Coronary artery (tissue), 2 donors: ENCODE measurements around the gene CYTH4.

Experiments used
- DNase-seq: peaks from one replicate; pipeline ENCODE4 v3.0.0-alpha.2; 2017; ENCODE audit warnings: low spot score
- H3K27ac ChIP-seq, 2 donors: fragments of 200-600 bp; sonication (generic); one replicate each; pipeline ENCODE4 v1.5.1; 2016 to 2019
- H3K4me3 ChIP-seq: fragments of 200-600 bp; sonication (generic); 2 replicates; pipeline ENCODE4 v1.5.1; 2016; ENCODE audit warnings: mild to moderate bottlenecking, moderate library complexity
- TF ChIP-seq, protein P1 (sequence below): fragments of 200-600 bp; sonication (generic); IDR thresholded peaks from one replicate; pipeline ENCODE4 v1.5.1; 2019; ENCODE audit warnings: antibody characterized with exemption

CYTH4 gene

GRCh38 chr22:37344735-37345449 is 62.6 kb downstream of the CYTH4 start:
- Histone ChIP-seq H3K27ac (no peak overlapping the region), H3K4me3 (no peak overlapping the region)
- TF ChIP-seq, protein P1, sequence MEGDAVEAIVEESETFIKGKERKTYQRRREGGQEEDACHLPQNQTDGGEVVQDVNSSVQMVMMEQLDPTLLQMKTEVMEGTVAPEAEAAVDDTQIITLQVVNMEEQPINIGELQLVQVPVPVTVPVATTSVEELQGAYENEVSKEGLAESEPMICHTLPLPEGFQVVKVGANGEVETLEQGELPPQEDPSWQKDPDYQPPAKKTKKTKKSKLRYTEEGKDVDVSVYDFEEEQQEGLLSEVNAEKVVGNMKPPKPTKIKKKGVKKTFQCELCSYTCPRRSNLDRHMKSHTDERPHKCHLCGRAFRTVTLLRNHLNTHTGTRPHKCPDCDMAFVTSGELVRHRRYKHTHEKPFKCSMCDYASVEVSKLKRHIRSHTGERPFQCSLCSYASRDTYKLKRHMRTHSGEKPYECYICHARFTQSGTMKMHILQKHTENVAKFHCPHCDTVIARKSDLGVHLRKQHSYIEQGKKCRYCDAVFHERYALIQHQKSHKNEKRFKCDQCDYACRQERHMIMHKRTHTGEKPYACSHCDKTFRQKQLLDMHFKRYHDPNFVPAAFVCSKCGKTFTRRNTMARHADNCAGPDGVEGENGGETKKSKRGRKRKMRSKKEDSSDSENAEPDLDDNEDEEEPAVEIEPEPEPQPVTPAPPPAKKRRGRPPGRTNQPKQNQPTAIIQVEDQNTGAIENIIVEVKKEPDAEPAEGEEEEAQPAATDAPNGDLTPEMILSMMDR = no peak
- no peak for DNase-seq

DNA sequence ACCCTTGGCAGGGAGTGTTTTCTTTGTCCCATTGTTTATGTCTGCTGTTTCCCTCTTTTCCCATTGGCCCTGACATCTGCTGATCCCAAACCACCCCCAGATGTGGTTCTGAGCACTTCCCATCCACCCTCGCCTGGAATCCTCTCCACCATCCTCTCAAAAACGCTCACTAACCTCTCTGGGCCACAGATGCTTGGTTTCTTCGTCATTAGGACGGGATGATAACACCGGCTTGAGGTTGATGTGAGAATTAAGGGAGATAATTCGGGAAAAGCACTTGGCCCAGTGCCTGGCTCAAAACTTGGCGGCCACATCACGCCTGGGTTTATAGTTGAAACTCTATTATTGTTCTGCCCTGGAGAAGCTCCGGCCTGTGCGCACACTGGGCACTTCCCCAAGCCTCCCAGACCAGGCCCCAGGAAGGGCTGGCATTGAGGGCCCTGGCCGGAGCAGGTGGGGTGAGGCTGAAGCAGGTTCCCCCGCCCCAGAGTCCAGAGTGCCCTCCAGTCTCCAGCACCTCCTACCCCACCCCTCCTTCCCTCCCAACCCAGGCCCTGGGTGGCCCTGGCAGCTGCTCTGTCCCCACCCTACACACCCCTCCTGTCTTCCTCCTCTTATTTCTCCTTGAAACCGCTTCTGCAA is 63.7 kb downstream of the CYTH4 start:
- Histone ChIP-seq H3K4me3 (no peak overlapping the region), H3K27ac (no peak overlapping the region)
- DNase-seq = no peak
- TF ChIP-seq, protein P1 = no peak

- no peak for DNase-seq
- TF ChIP-seq, protein P1 = no peak
- no peak overlapping the region for H3K4me3 ChIP-seq
- no peak overlapping the region for H3K27ac ChIP-seq
Observed at GRCh38 chr22:37346505-37346895, 64.2 kb downstream of the CYTH4 start.

DNA sequence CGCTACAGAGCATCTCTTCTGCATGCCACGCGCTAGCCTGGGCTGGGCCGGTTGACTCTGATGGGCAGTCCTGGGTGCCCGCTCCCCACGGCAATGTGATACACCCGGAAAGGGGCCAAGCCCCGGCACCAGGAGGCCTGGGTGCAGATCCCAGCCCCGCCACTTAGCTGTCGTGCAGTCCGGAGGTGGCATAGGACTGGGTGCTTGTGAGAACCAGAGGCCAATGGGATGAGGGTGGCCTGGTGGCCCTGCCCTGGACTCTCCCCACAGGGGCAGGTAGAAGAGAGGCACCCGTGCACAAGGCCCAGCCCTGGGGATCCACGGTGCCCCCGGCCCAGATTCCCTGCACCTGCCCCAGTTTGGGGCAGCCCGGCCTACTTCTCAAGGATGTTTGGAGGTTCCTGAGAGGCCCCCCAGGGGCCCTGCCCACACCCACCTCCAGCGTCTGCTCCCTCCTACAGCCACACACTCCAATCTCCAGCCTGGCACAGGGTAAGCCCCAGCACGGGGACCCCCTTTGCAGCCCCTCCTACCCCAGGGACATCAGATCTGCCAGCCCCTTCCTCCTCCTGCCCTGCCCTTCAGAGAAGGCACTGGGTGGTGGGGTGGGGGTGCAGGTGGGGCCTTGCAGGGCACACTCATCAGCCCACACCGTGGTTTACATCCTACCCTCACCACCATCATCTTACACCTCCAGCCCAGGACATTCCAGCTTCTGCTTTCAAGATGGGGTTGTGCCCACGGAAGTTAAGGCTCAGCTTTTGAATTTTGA is 66.9 kb downstream of the CYTH4 start:
- H3K4me3 ChIP-seq = no peak overlapping the region
- TF ChIP-seq, protein P1 = no peak
- no peak overlapping the region for H3K27ac ChIP-seq
- no peak for DNase-seq

GRCh38 chr22:37351232-37351631 is 68.9 kb downstream of the CYTH4 start:
- TF ChIP-seq, protein P1 = no peak
- DNase-seq = no peak
- H3K4me3 ChIP-seq = no peak overlapping the region
- H3K27ac ChIP-seq = no peak overlapping the region

DNA sequence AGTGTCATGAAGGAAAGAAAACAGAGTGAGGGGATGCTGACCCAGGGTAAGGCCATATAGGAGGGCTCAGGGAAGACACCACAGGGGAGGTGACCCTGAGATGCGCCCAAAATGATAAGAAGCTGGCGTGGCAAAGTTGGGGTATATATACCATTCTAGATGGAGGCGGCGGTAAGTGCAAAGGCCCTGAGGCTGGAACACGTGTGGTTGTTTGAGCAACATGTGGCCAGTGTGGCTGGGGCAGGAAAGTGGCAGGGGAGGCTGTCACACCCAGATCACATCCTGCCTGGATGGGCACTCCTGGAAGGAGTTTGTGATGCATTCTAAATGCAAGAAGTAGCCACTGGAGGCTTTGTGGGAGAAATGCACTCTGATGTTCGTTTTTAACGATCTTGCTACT is 70.2 kb downstream of the CYTH4 start:
- Histone ChIP-seq H3K4me3 (no peak overlapping the region), H3K27ac (no peak overlapping the region)
- TF ChIP-seq, protein P1 = no peak
- no peak for DNase-seq
